Neural cell (in vitro differentiated cells): ENCODE data around the gene DLG2. TPM values are rescaled to one million over a fixed set of nuclear protein-coding genes. Genes with fewer than 3 reads are reported as not detected.

Experiments used
- H2AFZ ChIP-seq: fragments of 200-600, 300-800 bp; sonication (generic), shearing (Covaris generic); 2 replicates; pipeline ENCODE4 v1.6.0; 2014; ENCODE audit warnings: low read depth, mild to moderate bottlenecking, antibody characterized with exemption, low read length, moderate library complexity
- H3F3A ChIP-seq: fragments of 200-600 bp; shearing (Covaris generic); 2 replicates; pipeline ENCODE4 v1.6.1; 2016; ENCODE audit warnings: mild to moderate bottlenecking, moderate library complexity, mixed read lengths, antibody characterized with exemption, low read length; ENCODE audit not compliant: insufficient read depth, poor library complexity, severe bottlenecking
- H3K27ac ChIP-seq: fragments of 200-600, 300-800 bp; sonication (generic), shearing (Covaris generic); 2 replicates; pipeline ENCODE4 v1.5.1; 2014; ENCODE audit warnings: mild to moderate bottlenecking, low read length, moderate library complexity
- H3K27me3 ChIP-seq: fragments of 300-800, 200-600 bp; sonication (generic), shearing (Covaris generic); 2 replicates; pipeline ENCODE4 v1.6.0; 2014; ENCODE audit warnings: mild to moderate bottlenecking, low read depth, low read length, moderate library complexity; ENCODE audit not compliant: insufficient read depth
- H3K36me3 ChIP-seq: fragments of 300-800, 200-600 bp; sonication (generic), shearing (Covaris generic); 2 replicates; pipeline ENCODE4 v1.5.1; 2014; ENCODE audit warnings: mild to moderate bottlenecking, antibody characterized with exemption, low read length, moderate library complexity; ENCODE audit not compliant: insufficient read depth
- H3K4me2 ChIP-seq: fragments of 300-800, 200-600 bp; sonication (generic), shearing (Covaris generic); 2 replicates; pipeline ENCODE4 v1.6.0; 2014; ENCODE audit warnings: mild to moderate bottlenecking, low read length
- H3K4me3 ChIP-seq: fragments of 300-800, 200-600 bp; sonication (generic), shearing (Covaris generic); 2 replicates; pipeline ENCODE4 v1.5.1; 2014; ENCODE audit warnings: mild to moderate bottlenecking, low read length, moderate library complexity
- H3K79me2 ChIP-seq: fragments of 200-600 bp; shearing (Covaris generic); replicated peaks from 2 replicates; pipeline ENCODE4 v1.6.0; 2014; ENCODE audit warnings: mild to moderate bottlenecking, low read length, moderate library complexity; ENCODE audit not compliant: insufficient read depth
- H3K9ac ChIP-seq: fragments of 300-800, 200-600 bp; sonication (generic), shearing (Covaris generic); 2 replicates; pipeline ENCODE4 v1.6.1; 2016; ENCODE audit warnings: mild to moderate bottlenecking, low read length, mixed read lengths
- H3K9me2 ChIP-seq: fragments of 200-600 bp; shearing (Covaris generic); 2 replicates; pipeline ENCODE4 v1.6.1; 2016; ENCODE audit warnings: mild to moderate bottlenecking, low read length, mixed read lengths; ENCODE audit not compliant: insufficient read depth
- H3K9me3 ChIP-seq: fragments of 200-600, 300-800 bp; sonication (generic), shearing (Covaris generic); 2 replicates; pipeline ENCODE4 v1.6.1; 2016; ENCODE audit warnings: mild to moderate bottlenecking, mixed run types, low read length, moderate library complexity, mixed read lengths
- H4K20me1 ChIP-seq: fragments of 200-600 bp; shearing (Covaris generic); 2 replicates; pipeline ENCODE4 v1.6.1; 2016; ENCODE audit warnings: mild to moderate bottlenecking, mixed run types; ENCODE audit not compliant: insufficient read depth
- EP300 ChIP-seq: fragments of 450-650 bp; conservative IDR thresholded peaks from 2 replicates; pipeline ENCODE4 v1.6.1; 2014; ENCODE audit warnings: antibody characterized with exemption, mild to moderate bottlenecking, moderate library complexity; ENCODE audit not compliant: poor library complexity, severe bottlenecking
- EZH2 ChIP-seq: fragments of 200-600, 300-800 bp; shearing (Covaris generic), sonication (generic); IDR thresholded peaks from 2 replicates; pipeline ENCODE4 v1.6.1; 2014; ENCODE audit warnings: antibody characterized with exemption, low read length, borderline replicate concordance, mild to moderate bottlenecking; ENCODE audit not compliant: insufficient read depth, poor library complexity, severe bottlenecking
- RAD21 ChIP-seq: fragments of 450-650 bp; conservative IDR thresholded peaks from 2 replicates; pipeline ENCODE4 v1.6.1; 2014; ENCODE audit warnings: antibody characterized with exemption, mild to moderate bottlenecking, moderate library complexity
- SMC3 ChIP-seq: fragments of 450-650 bp; conservative IDR thresholded peaks from 2 replicates; pipeline ENCODE4 v1.6.1; 2014; ENCODE audit warnings: antibody characterized with exemption, mild to moderate bottlenecking, moderate library complexity; ENCODE audit not compliant: poor library complexity
- polyA plus RNA-seq: library from polyadenylated mRNA; depleted of rRNA; stranded (reverse); fragments of >200 nt; gene quantifications from 2 replicates; pipeline ENCODE4 v1.2.3, GENCODE V29; 2014
- TF ChIP-seq, protein P1 (sequence below): fragments of 450-650 bp; IDR thresholded peaks from 2 replicates; pipeline ENCODE4 v1.5.1; 2014; ENCODE audit warnings: antibody characterized with exemption, mild to moderate bottlenecking, moderate library complexity; ENCODE audit not compliant: poor library complexity, severe bottlenecking
- TF ChIP-seq, protein P2 (sequence below): IDR thresholded peaks from 2 replicates; pipeline ENCODE4 v1.6.1; 2012; ENCODE audit warnings: borderline replicate concordance

The DLG2 gene
- polyA plus RNA-seq, 1 donor from 2014 or later, result 179 TPM

DNA sequence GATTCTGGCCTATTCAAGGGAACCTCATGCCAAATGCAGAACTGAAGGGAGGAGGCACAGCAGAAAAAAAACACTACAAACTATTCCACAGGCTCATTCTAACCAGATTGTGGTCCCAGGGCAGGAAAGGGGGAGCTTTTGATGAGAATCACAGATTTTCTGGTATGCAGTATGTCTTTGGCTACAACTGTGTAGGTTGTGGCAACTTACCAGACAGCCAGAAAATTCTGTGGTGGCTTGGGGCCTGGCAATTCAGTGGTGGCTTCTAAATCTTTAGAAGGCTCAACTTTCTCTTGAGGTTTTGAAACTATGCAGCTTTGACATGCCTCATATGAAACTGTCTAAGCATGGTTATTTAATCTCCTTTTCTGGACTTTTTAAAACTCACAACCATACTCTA is 1490.2 kb downstream of the DLG2 start:
- Histone ChIP-seq H3K9me3 (no peaks in the 10 kb centered on the region), H4K20me1 (no peaks in the 10 kb centered on the region), H3K9me2 (no peaks in the 10 kb centered on the region), H3K27me3 (no peaks in the 10 kb centered on the region), H3K4me2 (no peak overlapping the region), H3K4me3 (no peak overlapping the region), H2AFZ (no peak overlapping the region), H3F3A (no peaks in the 10 kb centered on the region), H3K9ac (no peak overlapping the region), H3K79me2 (no peaks in the 10 kb centered on the region), H3K27ac (no peak overlapping the region), H3K36me3 (no peaks in the 10 kb centered on the region)
- no peak for TF ChIP-seq RAD21
- no peak for TF ChIP-seq EP300
- TF ChIP-seq, protein P1, sequence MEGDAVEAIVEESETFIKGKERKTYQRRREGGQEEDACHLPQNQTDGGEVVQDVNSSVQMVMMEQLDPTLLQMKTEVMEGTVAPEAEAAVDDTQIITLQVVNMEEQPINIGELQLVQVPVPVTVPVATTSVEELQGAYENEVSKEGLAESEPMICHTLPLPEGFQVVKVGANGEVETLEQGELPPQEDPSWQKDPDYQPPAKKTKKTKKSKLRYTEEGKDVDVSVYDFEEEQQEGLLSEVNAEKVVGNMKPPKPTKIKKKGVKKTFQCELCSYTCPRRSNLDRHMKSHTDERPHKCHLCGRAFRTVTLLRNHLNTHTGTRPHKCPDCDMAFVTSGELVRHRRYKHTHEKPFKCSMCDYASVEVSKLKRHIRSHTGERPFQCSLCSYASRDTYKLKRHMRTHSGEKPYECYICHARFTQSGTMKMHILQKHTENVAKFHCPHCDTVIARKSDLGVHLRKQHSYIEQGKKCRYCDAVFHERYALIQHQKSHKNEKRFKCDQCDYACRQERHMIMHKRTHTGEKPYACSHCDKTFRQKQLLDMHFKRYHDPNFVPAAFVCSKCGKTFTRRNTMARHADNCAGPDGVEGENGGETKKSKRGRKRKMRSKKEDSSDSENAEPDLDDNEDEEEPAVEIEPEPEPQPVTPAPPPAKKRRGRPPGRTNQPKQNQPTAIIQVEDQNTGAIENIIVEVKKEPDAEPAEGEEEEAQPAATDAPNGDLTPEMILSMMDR, result no peak
- TF ChIP-seq EZH2, result no peak
- no peak for TF ChIP-seq SMC3

- TF ChIP-seq SMC3, result no peak
- TF ChIP-seq EP300, result no peak
- TF ChIP-seq, protein P1, result no peak
- TF ChIP-seq, protein P2, sequence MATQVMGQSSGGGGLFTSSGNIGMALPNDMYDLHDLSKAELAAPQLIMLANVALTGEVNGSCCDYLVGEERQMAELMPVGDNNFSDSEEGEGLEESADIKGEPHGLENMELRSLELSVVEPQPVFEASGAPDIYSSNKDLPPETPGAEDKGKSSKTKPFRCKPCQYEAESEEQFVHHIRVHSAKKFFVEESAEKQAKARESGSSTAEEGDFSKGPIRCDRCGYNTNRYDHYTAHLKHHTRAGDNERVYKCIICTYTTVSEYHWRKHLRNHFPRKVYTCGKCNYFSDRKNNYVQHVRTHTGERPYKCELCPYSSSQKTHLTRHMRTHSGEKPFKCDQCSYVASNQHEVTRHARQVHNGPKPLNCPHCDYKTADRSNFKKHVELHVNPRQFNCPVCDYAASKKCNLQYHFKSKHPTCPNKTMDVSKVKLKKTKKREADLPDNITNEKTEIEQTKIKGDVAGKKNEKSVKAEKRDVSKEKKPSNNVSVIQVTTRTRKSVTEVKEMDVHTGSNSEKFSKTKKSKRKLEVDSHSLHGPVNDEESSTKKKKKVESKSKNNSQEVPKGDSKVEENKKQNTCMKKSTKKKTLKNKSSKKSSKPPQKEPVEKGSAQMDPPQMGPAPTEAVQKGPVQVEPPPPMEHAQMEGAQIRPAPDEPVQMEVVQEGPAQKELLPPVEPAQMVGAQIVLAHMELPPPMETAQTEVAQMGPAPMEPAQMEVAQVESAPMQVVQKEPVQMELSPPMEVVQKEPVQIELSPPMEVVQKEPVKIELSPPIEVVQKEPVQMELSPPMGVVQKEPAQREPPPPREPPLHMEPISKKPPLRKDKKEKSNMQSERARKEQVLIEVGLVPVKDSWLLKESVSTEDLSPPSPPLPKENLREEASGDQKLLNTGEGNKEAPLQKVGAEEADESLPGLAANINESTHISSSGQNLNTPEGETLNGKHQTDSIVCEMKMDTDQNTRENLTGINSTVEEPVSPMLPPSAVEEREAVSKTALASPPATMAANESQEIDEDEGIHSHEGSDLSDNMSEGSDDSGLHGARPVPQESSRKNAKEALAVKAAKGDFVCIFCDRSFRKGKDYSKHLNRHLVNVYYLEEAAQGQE, result no peak
- TF ChIP-seq RAD21, result no peak
- no peaks in the 10 kb centered on the region for H3K79me2 ChIP-seq
- no peak overlapping the region for H3K27ac ChIP-seq
- no peaks in the 10 kb centered on the region for H4K20me1 ChIP-seq
- H3K9ac ChIP-seq, result no peak overlapping the region
- H3K4me3 ChIP-seq, result no peak overlapping the region
- no peaks in the 10 kb centered on the region for H3K9me2 ChIP-seq
- no peaks in the 10 kb centered on the region for H3K9me3 ChIP-seq
- no peak overlapping the region for H3K4me2 ChIP-seq
- no peaks in the 10 kb centered on the region for H3K27me3 ChIP-seq
- no peaks in the 10 kb centered on the region for H3F3A ChIP-seq
- no peak overlapping the region for H2AFZ ChIP-seq
- no peaks in the 10 kb centered on the region for H3K36me3 ChIP-seq
Observed at GRCh38 chr11:84130646-84131427, 1496.3 kb downstream of the DLG2 start.
